Measurements from ENCODE around the gene THRB.

THRB gene

DNA sequence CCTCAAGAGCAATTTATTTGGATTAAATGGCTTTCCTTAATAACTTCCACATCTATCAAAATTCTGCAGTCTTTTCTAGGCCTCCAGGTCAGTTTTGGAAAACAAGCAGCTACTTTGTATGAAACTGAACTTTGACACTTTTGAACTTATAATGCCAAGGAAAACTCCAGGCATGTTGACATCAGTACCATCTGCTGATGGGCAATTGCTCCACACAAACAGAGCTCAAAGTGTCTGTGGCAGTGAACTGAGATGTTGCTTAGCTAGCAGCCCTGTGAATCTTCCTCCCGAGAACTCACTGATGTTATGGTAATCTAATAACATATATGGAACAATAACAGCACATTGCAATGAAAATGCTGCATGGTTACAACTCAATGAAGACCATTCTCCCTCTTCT lies 250.2 kb downstream of the THRB start:
- ChIA-PET CTCF (interaction anchor here (1.0 kb wide), 1 partner anchor 20 kb away, joined by 3 read pairs; no protein-coding TSS in a partner anchor), POLR2A (no interaction called here)
- no peak for DNase-seq (ENCODE audit: extremely low spot score)
- no peak for TF ChIP-seq CTCF (IDR thresholded peaks at IDR 0.05; ENCODE audit: control extremely low read depth, extremely low read depth, low read depth, missing control alignments)

- DNase-seq (ENCODE audit: extremely low spot score) = no peak
- ChIA-PET POLR2A (no interaction called here), CTCF (interaction anchor here (1.8 kb wide), 1 partner anchor 8 kb away, joined by 5 read pairs; no protein-coding TSS in a partner anchor)
- no peak for TF ChIP-seq CTCF (IDR thresholded peaks at IDR 0.05; ENCODE audit: control extremely low read depth, extremely low read depth, low read depth, missing control alignments)
These were observed 252.5 kb downstream of the THRB start for GRCh38 chr3:24242012-24242698.

DNA sequence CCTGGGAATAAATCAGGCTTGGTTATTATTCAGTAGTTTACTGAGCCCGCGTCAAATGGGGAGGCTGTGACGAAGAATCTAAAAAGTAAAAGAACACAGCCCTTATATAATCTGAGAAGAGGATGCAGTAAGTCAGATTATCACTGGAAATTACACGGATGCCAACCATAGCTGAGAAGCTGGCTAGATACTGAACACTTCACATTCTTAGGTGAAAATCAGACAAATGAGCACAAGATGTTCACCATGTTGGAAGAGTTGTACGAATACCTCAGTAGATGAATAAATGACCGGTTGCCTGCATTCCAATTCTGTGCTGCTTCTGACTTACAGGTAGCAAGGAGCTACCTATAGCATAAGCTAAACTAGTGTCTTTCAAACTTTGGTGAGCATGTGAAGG lies 254.3 kb downstream of the THRB start:
- ChIA-PET POLR2A (no interaction called here), CTCF (interaction anchor here (0.9 to 2.0 kb wide), 4 partner anchors 18 to 241 kb away, joined by 3 to 5 read pairs (median 4); no protein-coding TSS in a partner anchor)
- no peak for TF ChIP-seq CTCF (IDR thresholded peaks at IDR 0.05; ENCODE audit: control extremely low read depth, extremely low read depth, low read depth, missing control alignments)
- no peak for DNase-seq (ENCODE audit: extremely low spot score)

- TF ChIP-seq CTCF (IDR thresholded peaks at IDR 0.05; ENCODE audit: control extremely low read depth, extremely low read depth, low read depth, missing control alignments) = peak; percentile 72
- CTCF ChIA-PET = interaction anchor here (0.8 to 2.1 kb wide), 19 partner anchors 9 to 350 kb away, joined by 3 to 15 read pairs (median 5); no protein-coding TSS in a partner anchor
These were observed 256.5 kb downstream of the THRB start for GRCh38 chr3:24237971-24238706.

DNA sequence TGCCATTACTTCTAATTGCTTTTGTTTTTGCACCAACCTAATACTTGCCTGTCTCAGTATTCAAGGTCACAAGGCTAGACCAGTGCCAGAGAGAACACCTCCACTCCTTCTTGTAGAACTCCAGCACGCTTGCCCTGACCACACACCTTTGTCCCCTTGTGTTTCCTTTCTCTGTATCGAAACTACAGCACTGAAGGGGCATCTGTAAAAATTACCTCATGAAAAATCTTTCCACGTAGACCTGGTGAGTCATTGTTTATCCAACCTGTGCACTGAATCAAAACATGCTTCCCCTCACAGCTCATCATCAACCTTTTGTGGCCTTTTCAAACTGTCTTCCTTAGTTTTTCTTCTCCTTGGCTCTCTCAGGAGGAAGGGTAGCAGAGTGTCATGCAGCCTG lies 259.5 kb downstream of the THRB start:
- POLR2A ChIA-PET = no interaction called here

More at GRCh38 chr3:24237971-24238706, 256.5 kb downstream of the THRB start:
- peak; percentile 43 for DNase-seq (ENCODE audit: extremely low spot score)
- POLR2A ChIA-PET = no interaction called here

More for the DNA sequence above, 259.5 kb downstream of the THRB start:
- CTCF ChIA-PET = interaction anchor here (1.1 to 1.7 kb wide), 7 partner anchors 8 to 347 kb away, joined by 3 to 8 read pairs (median 4); no protein-coding TSS in a partner anchor
- no peak for DNase-seq (ENCODE audit: extremely low spot score)
- TF ChIP-seq CTCF (IDR thresholded peaks at IDR 0.05; ENCODE audit: control extremely low read depth, extremely low read depth, low read depth, missing control alignments) = no peak
